ENCODE measurements around the gene MRI1.

GRCh38 chr19:13763265-13763664, 1.1 kb upstream of the MRI1 start:
- TF ChIP-seq POLR2A (IDR thresholded peaks at IDR 0.05; ENCODE audit: low read depth, low read length) (no peak), TAF1 (IDR thresholded peaks at IDR 0.05; ENCODE audit: borderline replicate concordance, low read depth, low read length) (no peak), POLR2AphosphoS5 (IDR thresholded peaks at IDR 0.05; ENCODE audit: low read depth, low read length) (no peak)

Data from GM12892 (cell line).